Astrocyte of the spinal cord (primary cell): Measurements from ENCODE around the gene IZUMO3.

Source experiments
- DNase-seq: peaks from one replicate; pipeline ENCODE4 v3.0.0; 2011; ENCODE audit warnings: low read depth, low spot score
- H3K4me3 ChIP-seq: 2 replicates; pipeline ENCODE4 v1.5.1; 2011; ENCODE audit warnings: low read depth, mild to moderate bottlenecking, low read length, moderate library complexity
- in situ Hi-C: cut with HindIII; loops from 2 replicates; pipeline ENCODE4 v1.10.0; 2017; ENCODE audit warnings: low sequenced_read_pairs
- TF ChIP-seq, protein P1 (sequence below): IDR thresholded peaks from 2 replicates; pipeline ENCODE4 v1.5.1; 2012; ENCODE audit warnings: low read depth, mild to moderate bottlenecking, low read length, inconsistent platforms

IZUMO3 gene

DNA sequence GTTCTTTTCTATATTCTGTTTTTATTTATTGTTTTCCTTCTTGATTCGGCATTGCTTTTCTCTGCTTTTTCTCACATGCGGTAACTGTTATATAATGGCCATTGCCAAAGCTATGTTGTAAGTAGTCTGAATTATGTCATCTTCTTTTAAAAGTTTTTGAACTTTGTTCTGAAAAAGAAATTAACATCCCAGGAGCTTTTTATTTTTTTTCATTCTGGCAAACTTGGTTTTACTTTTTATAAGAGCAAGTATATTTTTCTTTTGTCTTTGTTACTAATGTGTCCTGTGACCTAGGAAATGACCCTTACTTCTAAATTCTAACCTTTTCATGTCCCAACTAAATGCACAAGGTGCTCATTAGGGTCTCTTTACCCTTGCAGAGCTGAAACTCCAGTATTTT, 26.7 kb upstream of the IZUMO3 start:
- TF ChIP-seq, protein P1, sequence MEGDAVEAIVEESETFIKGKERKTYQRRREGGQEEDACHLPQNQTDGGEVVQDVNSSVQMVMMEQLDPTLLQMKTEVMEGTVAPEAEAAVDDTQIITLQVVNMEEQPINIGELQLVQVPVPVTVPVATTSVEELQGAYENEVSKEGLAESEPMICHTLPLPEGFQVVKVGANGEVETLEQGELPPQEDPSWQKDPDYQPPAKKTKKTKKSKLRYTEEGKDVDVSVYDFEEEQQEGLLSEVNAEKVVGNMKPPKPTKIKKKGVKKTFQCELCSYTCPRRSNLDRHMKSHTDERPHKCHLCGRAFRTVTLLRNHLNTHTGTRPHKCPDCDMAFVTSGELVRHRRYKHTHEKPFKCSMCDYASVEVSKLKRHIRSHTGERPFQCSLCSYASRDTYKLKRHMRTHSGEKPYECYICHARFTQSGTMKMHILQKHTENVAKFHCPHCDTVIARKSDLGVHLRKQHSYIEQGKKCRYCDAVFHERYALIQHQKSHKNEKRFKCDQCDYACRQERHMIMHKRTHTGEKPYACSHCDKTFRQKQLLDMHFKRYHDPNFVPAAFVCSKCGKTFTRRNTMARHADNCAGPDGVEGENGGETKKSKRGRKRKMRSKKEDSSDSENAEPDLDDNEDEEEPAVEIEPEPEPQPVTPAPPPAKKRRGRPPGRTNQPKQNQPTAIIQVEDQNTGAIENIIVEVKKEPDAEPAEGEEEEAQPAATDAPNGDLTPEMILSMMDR, result no peak

DNA sequence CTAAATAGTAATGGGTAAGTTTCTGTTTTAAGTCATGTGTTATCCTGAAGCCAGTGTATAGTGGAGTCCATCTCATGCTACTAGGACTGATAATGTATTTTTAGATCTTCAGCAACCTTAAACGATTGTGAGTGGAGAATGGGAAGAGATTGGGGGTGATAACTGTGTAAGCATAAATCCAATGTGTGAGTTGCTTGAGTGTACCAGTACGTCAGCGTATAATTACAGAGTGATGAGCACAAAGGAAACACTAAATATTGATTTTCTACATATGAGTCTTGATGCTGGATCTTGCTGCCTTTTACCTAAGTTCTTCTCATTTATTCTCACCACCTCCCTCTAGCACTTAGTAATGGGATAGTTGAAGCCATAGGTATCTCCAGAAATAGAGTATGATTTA, 16.3 kb upstream of the IZUMO3 start:
- no peak for DNase-seq
- in situ Hi-C loops, result no loop called here
- TF ChIP-seq, protein P1, result no peak
- H3K4me3 ChIP-seq, result no peak overlapping the region

More for the DNA sequence above, 26.7 kb upstream of the IZUMO3 start:
- no peak overlapping the region for H3K4me3 ChIP-seq
- in situ Hi-C loops, result no loop called here
- no peak for DNase-seq

DNA sequence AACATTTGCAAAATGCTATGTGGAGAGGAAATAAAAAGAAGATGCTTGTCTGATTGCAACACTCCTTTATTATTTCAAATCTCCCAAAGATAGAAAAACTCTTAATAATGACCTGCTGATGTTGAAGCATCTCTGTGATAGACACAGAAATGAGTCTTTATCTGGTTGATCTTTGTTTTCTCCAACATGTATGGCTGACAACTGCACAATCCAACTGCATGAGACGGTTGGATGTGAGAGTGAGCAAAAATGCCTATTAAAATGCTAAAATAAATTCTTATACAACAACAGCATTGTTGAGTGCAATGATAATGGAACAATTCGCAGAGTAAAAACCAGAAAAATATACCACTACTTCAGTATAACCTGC, 7.5 kb upstream of the IZUMO3 start:
- H3K4me3 ChIP-seq, result no peak overlapping the region
- DNase-seq, result no peak
- TF ChIP-seq, protein P1, result no peak
- in situ Hi-C loops, result no loop called here

DNA sequence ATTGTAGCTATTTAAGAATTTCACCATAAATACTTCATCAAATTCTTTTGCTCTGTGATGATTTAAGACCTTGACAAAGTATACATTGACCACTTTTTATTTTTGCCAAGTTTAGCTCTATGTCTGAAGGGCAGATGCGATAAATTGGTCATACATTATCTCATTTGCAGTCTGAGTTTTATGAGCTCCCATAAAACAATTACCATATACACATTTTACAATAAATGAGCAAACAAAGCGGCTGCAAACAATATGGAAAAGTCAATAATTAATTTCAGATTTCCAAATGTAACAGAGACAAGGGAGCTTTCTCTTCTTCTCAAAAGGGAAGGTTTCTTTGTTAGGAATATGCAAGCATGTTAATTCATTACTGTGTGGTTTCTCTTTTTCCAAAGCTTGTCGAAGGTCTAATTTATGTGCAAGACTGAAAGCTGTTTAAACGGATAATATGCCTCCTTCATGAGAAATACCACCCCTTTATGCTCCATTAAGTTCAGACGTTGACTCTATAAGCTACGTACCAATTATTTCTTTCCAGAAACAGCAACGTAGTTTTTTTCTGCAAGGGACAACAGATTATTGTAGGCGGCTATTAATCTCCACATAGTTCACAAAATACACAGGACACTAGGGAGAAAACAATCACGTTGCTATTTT, 7.0 kb upstream of the IZUMO3 start:
- no peak for DNase-seq
- TF ChIP-seq, protein P1, result no peak
- in situ Hi-C loops, result no loop called here
- H3K4me3 ChIP-seq, result no peak overlapping the region

DNA sequence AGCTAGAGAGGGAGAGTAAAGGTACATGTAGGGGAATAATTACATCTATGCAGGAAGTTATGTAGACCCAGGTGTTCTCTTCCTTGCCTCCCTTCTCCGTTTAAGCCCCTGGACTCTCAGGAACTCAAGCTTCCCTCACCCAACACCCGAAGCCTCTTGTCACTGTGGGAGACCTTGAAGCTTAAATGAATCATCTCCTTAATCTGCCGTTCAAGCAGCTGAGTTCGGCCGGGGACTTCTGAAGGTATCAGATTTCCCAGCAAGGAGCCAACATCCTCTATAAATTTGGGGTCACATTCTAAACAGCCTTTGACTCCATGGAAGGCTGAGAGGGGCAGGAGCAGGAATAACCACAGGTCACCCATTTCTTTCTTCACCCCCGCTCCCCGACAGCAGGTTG, 412 bp downstream of the IZUMO3 start:
- TF ChIP-seq, protein P1, result no peak
- in situ Hi-C loops, result no loop called here

DNA sequence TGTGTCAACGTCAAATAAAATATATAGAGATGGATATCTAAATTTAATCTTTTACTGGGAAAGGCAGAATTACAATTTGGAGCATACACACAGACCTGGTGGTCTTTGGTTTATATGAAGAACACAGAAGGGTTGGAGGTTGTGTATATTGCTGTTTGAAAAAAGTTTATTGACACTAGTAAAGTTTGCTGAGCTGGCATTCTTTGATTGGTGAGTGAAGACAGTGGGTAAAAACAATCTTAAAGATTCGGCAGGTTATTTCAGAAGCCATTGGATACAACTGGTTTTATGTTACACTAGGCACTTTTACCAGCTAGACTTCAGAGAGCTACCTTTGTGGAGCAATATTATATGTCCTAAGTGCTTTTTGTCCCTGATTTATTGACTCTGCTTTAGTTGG, 27.2 kb downstream of the IZUMO3 start:
- in situ Hi-C loops, result no loop called here
- H3K4me3 ChIP-seq, result no peak overlapping the region
- TF ChIP-seq, protein P1, result no peak
- DNase-seq, result no peak

More for the DNA sequence above, 412 bp downstream of the IZUMO3 start:
- no peak overlapping the region for H3K4me3 ChIP-seq
- no peak for DNase-seq
